ENCODE measurements around the gene LIG1. TPM values are rescaled to one million over a fixed set of nuclear protein-coding genes. Genes with fewer than 3 reads are reported as not detected.

The LIG1 gene
- total RNA-seq, 3 donors from 2014 or later: 16.0 to 42.7 (median 29.6) TPM

- Histone ChIP-seq H3K4me1 (ENCODE audit: low read depth) (no peaks in the 10 kb centered on the region), H3K9me3 (peaks cover 3% of the 10 kb centered on the region), H3K36me3 (ENCODE audit: low read depth) (no peaks in the 10 kb centered on the region), H3K4me3 (no peak overlapping the region)
- intact Hi-C loops (cut with DNase I, micrococcal nuclease): no loop called here
- no peak for DNase-seq
- TF ChIP-seq, protein P1, sequence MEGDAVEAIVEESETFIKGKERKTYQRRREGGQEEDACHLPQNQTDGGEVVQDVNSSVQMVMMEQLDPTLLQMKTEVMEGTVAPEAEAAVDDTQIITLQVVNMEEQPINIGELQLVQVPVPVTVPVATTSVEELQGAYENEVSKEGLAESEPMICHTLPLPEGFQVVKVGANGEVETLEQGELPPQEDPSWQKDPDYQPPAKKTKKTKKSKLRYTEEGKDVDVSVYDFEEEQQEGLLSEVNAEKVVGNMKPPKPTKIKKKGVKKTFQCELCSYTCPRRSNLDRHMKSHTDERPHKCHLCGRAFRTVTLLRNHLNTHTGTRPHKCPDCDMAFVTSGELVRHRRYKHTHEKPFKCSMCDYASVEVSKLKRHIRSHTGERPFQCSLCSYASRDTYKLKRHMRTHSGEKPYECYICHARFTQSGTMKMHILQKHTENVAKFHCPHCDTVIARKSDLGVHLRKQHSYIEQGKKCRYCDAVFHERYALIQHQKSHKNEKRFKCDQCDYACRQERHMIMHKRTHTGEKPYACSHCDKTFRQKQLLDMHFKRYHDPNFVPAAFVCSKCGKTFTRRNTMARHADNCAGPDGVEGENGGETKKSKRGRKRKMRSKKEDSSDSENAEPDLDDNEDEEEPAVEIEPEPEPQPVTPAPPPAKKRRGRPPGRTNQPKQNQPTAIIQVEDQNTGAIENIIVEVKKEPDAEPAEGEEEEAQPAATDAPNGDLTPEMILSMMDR (IDR thresholded peaks at IDR 0.05): no peak
- no peak for ATAC-seq
These were observed 16.4 kb upstream of the LIG1 start for GRCh38 chr19:48186541-48186991.

- Histone ChIP-seq H3K4me1 (ENCODE audit: low read depth) (no peaks in the 10 kb centered on the region), H3K36me3 (ENCODE audit: low read depth) (no peaks in the 10 kb centered on the region), H3K9me3 (peaks cover 9% of the 10 kb centered on the region), H3K4me3 (no peak overlapping the region)
- TF ChIP-seq, protein P1 (IDR thresholded peaks at IDR 0.05): no peak
- DNase-seq (no peak), ATAC-seq (no peak)
- intact Hi-C loops (cut with DNase I, micrococcal nuclease): no loop called here
These were observed 15.9 kb upstream of the LIG1 start for GRCh38 chr19:48186015-48186414.

DNA sequence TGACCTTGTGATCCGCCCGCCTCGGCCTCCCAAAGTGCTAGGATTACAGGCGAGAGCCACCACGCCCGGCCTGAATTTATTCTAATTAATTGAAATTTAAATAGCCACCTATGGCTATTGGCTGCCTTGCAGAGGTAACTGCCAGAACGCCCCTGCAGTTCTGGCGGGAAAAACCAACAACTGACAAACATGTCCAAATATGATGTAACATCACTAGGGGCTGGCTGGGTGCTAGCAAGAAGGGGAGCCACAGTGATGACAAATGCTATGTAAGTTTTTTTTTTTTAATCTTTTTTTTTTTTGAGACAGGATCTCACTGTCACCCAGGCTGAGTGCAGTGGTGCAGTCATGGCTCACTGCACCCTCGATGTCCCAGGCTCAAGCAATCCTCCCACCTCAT lies 13.2 kb upstream of the LIG1 start:
- Histone ChIP-seq H3K36me3 (ENCODE audit: low read depth) (no peaks in the 10 kb centered on the region), H3K9me3 (peaks cover 9% of the 10 kb centered on the region), H3K4me3 (no peak overlapping the region), H3K4me1 (ENCODE audit: low read depth) (no peaks in the 10 kb centered on the region)
- intact Hi-C loops (cut with DNase I, micrococcal nuclease): no loop called here
- no peak for ATAC-seq
- TF ChIP-seq, protein P1 (IDR thresholded peaks at IDR 0.05): no peak
- no peak for DNase-seq

GRCh38 chr19:48182434-48182833 lies 12.3 kb upstream of the LIG1 start:
- intact Hi-C loops (cut with DNase I, micrococcal nuclease): no loop called here
- TF ChIP-seq, protein P1 (IDR thresholded peaks at IDR 0.05): no peak
- peaks cover 9% of the 10 kb centered on the region for H3K9me3 ChIP-seq
- H3K36me3 ChIP-seq (ENCODE audit: low read depth): no peaks in the 10 kb centered on the region
- ATAC-seq (no peak), DNase-seq (no peak)
- H3K4me1 ChIP-seq (ENCODE audit: low read depth): no peaks in the 10 kb centered on the region
- no peak overlapping the region for H3K4me3 ChIP-seq

DNA sequence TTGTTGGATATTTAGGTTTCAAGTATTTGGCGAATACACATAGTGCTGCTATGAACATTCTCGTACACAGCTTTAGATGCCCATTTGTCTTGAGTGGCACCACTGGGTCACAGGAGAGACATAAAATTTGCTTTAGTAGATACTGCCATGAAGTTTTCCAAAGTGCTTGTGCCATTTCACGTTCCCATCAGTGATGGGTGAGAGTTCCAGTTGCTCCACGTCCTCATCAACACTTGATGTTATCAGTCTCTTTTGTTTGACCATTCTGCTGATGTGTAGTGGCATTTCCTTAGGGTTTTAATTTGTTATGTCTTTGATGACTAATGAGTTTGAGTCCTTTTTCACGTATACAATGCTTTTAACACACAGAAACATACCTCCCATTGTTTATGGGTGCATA lies 11.4 kb upstream of the LIG1 start:
- TF ChIP-seq, protein P1 (IDR thresholded peaks at IDR 0.05): no peak
- ATAC-seq: no peak
- H3K4me3 ChIP-seq: no peak overlapping the region
- peaks cover 9% of the 10 kb centered on the region for H3K9me3 ChIP-seq
- DNase-seq: no peak
- H3K4me1 ChIP-seq (ENCODE audit: low read depth): no peaks in the 10 kb centered on the region
- H3K36me3 ChIP-seq (ENCODE audit: low read depth): no peaks in the 10 kb centered on the region
- intact Hi-C loops (cut with DNase I, micrococcal nuclease): no loop called here

DNA sequence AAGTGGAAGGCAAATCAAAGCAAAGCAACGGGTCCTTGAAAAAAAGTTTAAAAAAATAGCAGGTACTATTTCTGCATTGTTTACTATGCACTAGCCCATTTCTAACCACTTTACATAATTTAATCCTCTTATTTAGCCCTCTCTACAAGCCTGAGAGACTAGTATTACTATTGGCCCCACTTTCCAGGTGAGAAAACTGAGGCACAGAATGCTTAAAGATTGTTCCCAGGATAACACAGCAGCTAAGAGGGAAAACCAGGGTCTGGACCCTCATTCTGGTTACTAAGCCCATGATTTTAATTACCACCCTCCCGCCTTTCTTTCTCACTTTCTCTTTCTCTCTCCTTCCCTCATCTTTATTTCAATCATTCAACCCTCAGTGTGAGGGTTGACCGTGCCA lies 6.1 kb upstream of the LIG1 start:
- DNase-seq (no peak), ATAC-seq (no peak)
- peaks cover 5% of the 10 kb centered on the region for H3K4me1 ChIP-seq (ENCODE audit: low read depth)
- intact Hi-C loops (cut with DNase I, micrococcal nuclease): no loop called here
- peaks cover 2% of the 10 kb centered on the region for H3K9me3 ChIP-seq
- no peak overlapping the region for H3K4me3 ChIP-seq
- no peaks in the 10 kb centered on the region for H3K36me3 ChIP-seq (ENCODE audit: low read depth)
- TF ChIP-seq, protein P1 (IDR thresholded peaks at IDR 0.05): no peak

Data from mucosa of descending colon (tissue), 3 donors.